Dendritic cell treated with granulocyte-macrophage colony-stimulating factor and Interleukin-4, amounts not matched to agents 40 ng/mL and 50 ng/mL, for 4 days (primary cell): Measurements from ENCODE around the gene NDUFB4.
"Not testable (repeated sequence)": the region's sequence is repeated elsewhere in the genome, so short reads cannot be mapped to it uniquely, and the experiment has no call there.

ENCODE experiments used
- H3K27ac Mint-ChIP-seq: one replicate; pipeline ENCODE4 v1.8.0; 2022; ENCODE audit warnings: mild to moderate bottlenecking, mixed read lengths
- H3K27me3 Mint-ChIP-seq: one replicate; pipeline ENCODE4 v1.8.0; 2022; ENCODE audit warnings: mild to moderate bottlenecking, mixed read lengths
- H3K36me3 Mint-ChIP-seq: one replicate; pipeline ENCODE4 v1.8.0; 2022; ENCODE audit warnings: low read depth, mixed read lengths
- H3K4me1 Mint-ChIP-seq: one replicate; pipeline ENCODE4 v1.8.0; 2022; ENCODE audit warnings: low read depth, mixed read lengths
- H3K4me3 Mint-ChIP-seq: one replicate; pipeline ENCODE4 v1.8.0; 2022; ENCODE audit warnings: mild to moderate bottlenecking, moderate library complexity, mixed read lengths
- H3K9me3 Mint-ChIP-seq: one replicate; pipeline ENCODE4 v1.8.0; 2022; ENCODE audit warnings: mixed read lengths
- intact Hi-C: fragments of 100-400 bp; cut with micrococcal nuclease; formaldehyde crosslinking; loops from one replicate; pipeline ENCODE4 v1.15.0; 2022

NDUFB4 gene

DNA sequence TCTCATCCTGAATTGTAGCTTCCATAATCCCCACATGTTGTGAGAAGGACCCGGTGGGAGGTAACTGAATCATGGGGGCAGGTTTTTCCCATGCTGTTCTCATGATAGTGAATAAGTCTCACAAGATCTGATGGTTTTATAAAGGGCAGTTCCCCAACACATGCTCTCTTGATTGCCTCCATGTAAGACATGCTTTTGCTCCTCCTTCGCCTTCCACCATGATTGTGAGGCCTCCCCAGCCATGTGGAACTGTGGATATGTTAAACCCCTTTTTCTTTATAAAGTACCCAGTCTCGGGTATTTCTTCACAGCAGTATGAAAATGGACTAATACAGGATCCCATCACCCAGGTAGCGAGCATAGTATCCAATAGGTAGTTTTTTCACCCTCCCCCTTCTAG, 42.7 kb downstream of the NDUFB4 start:
- H3K9me3 Mint-ChIP-seq: peaks cover 29% of the 10 kb centered on the region
- H3K4me1 Mint-ChIP-seq: peaks cover 45% of the 10 kb centered on the region
- H3K27ac Mint-ChIP-seq, H3K36me3 Mint-ChIP-seq, H3K27me3 Mint-ChIP-seq, H3K4me3 Mint-ChIP-seq, intact Hi-C loops: not testable (repeated sequence)

DNA sequence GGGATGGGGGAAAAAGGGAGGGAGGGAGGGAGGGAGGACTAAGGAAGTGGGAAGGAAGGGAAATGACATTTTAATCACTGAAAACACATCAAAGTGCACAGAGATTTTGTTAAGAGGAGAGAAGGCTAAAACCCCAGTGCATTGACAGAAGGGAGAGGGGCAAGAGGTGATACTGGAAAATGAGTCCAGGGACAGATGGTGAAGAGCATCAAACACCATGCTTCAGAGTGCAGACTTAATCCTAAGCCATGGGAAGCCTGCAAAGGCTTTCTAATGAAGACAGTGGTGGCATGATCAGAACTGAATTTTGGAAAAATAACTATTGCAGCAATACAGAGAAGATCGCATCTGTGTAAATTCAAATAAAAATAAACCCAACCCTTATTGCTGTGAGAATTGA, 44.1 kb downstream of the NDUFB4 start:
- Mint-ChIP-seq H3K4me1 (peaks cover 55% of the 10 kb centered on the region), H3K27ac (no peak overlapping the region), H3K27me3 (no peaks in the 10 kb centered on the region), H3K36me3 (peaks cover 5% of the 10 kb centered on the region), H3K9me3 (peaks cover 29% of the 10 kb centered on the region), H3K4me3 (no peak overlapping the region)
- intact Hi-C loops: no loop called here

DNA sequence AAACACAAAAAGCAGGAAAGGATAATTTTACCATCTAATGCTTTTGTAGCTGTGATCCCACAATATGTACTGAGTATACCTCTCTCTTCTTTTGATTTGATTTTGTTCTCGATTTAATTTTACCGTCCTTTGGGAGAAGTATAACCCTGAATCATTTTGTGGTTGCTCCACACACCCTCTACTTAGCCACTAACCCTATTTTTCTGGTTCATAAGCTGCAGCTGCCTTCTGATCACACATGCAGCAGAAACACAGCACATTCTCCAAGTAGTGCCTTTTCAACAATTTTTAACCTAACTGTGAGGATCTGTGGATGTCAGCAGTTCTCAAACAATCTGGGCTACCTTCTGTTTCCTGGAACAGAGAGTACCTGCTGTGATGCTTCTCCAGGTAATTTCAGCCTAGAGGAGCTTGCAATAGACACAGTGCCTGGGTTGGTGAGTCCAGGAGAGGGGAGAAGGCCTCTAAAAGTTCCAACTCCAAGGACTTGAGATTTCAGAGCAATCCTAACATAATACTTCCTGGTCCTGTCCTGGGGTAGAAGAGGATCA, 45.6 kb downstream of the NDUFB4 start:
- intact Hi-C loops: no loop called here
- Mint-ChIP-seq H3K9me3 (peaks cover 29% of the 10 kb centered on the region), H3K4me3 (no peak overlapping the region), H3K27ac (peak overlapping the region; percentile 70), H3K4me1 (peaks cover 65% of the 10 kb centered on the region), H3K27me3 (no peaks in the 10 kb centered on the region), H3K36me3 (peaks cover 5% of the 10 kb centered on the region)

DNA sequence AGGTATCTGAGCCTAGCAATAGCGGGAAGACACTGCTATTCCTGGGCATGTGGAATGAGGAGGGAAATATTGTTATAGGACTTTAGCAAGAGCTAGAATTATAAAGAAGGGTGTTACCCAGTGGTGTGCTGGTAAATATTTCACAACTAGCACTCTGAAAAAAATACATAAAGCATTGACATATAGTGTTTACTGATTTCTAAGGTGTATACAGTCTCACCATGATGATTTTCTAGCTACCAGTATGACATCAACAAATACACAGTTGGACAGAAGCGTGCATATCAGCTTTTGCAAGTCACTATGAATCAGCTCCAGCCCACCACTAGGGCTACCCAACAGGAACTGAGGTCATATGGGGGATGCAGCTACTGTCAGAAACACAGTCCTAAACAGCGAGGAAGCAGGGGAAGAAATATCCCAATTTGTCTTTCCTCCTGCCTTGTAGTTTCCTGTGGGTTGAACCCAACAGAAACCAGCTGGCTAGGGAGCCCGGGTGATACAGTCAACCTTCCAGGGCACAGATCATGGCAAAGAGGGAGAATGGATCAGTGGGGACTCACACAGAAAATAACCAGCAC, 46.3 kb downstream of the NDUFB4 start:
- H3K4me3 Mint-ChIP-seq: no peak overlapping the region
- H3K4me1 Mint-ChIP-seq: peaks cover 62% of the 10 kb centered on the region
- H3K27ac Mint-ChIP-seq: peak overlapping the region; percentile 70
- peaks cover 5% of the 10 kb centered on the region for H3K36me3 Mint-ChIP-seq
- H3K9me3 Mint-ChIP-seq: peaks cover 25% of the 10 kb centered on the region
- intact Hi-C loops: no loop called here
- no peaks in the 10 kb centered on the region for H3K27me3 Mint-ChIP-seq

DNA sequence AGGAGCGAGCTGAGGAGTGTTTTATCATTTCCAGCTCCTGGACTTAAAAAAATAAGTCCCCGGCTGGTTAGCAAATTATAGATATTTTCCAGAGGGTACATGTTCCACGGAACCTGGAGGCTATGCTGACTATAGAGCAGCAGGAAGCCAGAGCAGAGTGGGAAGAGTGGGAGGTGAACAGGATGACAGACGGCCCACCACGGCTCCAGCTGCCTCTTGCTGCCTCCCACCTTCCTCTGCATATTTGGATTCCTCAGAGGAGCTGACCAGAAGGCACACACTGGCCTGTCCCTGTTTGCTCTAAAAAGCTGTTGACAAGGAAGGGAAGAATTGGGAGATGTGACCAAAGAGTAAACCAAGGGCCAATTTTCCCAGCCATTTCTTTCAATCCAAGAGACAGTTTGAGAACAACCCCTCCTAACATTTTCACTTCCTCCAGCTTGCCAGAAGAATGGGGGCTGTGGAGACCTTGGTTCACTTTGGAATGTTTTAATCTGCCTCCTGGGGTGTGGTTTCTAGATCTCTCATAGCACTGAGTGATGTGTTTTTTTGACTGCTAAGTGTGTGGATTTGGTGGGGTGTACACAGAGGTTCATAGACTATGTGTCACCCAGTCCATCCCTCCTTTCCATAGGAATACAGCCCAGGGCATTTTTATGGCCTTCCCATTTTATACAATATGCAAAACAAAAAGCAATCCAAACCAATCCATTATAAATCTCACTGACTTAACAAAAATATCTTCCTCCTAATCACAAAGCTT, 49.1 kb downstream of the NDUFB4 start:
- Mint-ChIP-seq H3K27ac (peak overlapping the region; percentile 4), H3K9me3 (no peaks in the 10 kb centered on the region), H3K4me3 (no peak overlapping the region), H3K27me3 (no peaks in the 10 kb centered on the region), H3K36me3 (no peaks in the 10 kb centered on the region), H3K4me1 (peaks cover 58% of the 10 kb centered on the region)
- intact Hi-C loops: no loop called here

DNA sequence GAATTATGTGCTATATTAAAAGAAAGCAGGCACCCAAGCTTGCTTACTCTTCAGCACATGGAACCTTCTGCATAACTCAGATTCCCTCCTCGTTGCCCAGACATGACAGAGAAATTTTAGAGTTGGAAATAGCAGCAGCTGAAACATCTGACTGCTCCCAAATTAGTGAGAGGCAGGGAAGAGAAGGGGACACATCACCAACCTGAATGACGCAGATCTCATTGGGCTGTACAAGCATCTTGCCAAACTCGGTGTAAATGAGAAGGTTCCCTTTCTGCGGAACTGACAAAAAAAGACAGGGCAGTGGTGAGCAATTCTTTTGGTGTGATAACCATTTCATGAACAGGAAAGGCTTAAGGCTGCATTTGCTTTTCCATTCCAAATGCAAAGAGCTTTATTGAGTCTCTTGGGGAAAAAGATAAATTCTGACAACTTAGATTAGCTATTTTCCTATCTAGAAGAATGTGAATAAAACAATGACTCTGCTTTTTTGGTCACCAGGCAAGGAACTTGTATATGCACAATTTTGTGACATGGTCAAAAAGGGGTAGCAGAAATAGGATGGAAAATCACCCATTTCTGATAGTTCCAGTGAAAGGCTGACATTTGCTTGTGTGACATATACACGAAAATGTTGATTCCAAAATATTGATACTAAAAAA, 50.8 kb downstream of the NDUFB4 start:
- peaks cover 44% of the 10 kb centered on the region for H3K4me1 Mint-ChIP-seq

DNA sequence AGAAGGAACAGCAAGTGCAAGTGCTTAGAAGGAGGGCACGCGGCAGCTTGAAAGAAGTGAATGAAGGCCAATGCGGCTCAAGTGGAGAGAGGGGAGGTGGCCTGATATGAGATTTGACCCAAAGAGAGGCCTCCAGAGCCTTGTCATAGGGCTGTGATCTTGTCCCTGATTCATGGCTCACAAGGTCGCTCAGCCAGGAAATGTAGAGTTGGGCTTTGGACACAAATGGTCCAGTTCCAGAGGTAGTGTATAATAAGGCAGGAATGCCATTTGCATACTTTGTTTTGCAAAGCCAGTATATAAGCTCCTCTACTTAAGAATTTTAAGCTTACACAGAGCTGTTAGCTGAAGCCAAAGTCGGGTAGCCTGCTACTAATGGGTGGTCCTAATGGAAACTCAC, 52.2 kb downstream of the NDUFB4 start:
- H3K27ac Mint-ChIP-seq: no peak overlapping the region
- H3K4me1 Mint-ChIP-seq: peaks cover 31% of the 10 kb centered on the region
- H3K27me3 Mint-ChIP-seq: no peaks in the 10 kb centered on the region
- H3K9me3 Mint-ChIP-seq: no peaks in the 10 kb centered on the region
- no peaks in the 10 kb centered on the region for H3K36me3 Mint-ChIP-seq
- no peak overlapping the region for H3K4me3 Mint-ChIP-seq
- intact Hi-C loops: no loop called here

More for the DNA sequence above, 50.8 kb downstream of the NDUFB4 start:
- Mint-ChIP-seq H3K4me3 (no peak overlapping the region), H3K27me3 (no peaks in the 10 kb centered on the region), H3K36me3 (no peaks in the 10 kb centered on the region), H3K27ac (no peak overlapping the region), H3K9me3 (no peaks in the 10 kb centered on the region)
- intact Hi-C loops: no loop called here

DNA sequence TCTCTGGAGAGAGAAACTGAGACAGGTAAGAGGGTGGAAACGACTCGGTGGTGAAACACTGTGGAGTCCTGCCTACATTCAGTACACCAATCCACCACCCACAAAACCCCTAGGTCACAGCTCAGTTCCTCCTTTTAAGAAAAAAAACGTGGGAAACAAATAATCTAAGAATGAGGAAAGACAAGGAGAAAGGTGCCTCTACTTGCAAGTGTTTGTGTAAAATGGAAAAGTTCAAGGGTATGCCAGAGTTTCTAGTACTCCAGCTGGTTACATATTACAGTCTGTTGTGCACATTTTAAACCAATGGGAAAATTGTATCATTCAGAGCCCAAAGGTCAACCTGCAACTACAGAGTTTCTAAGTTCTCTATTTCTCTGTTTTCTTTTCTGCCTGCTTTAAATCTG, 53.7 kb downstream of the NDUFB4 start:
- Mint-ChIP-seq H3K27me3 (no peaks in the 10 kb centered on the region), H3K27ac (no peak overlapping the region), H3K9me3 (no peaks in the 10 kb centered on the region), H3K4me3 (no peak overlapping the region), H3K36me3 (no peaks in the 10 kb centered on the region), H3K4me1 (peaks cover 24% of the 10 kb centered on the region)
- intact Hi-C loops: no loop called here

DNA sequence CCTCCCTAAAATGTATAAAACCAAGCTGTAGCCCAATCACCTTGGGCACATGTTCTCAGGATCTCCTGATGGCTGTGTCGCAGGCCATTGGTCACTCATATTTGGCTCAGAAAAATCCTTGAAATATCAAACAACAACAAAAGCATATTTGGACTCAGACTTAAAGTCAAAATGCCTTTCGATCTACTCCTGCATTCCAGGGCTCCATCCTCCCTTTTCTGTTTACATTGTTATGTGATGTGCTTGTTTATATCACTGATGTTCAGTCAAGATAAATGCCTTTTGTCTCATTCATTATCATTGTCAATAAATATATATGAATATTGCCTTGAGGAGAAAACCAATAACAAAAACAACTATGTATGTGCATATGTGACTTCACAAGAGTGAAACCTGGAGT, 54.2 kb downstream of the NDUFB4 start:
- Mint-ChIP-seq H3K36me3 (no peaks in the 10 kb centered on the region), H3K9me3 (no peaks in the 10 kb centered on the region), H3K27me3 (no peaks in the 10 kb centered on the region), H3K4me3 (no peak overlapping the region), H3K27ac (no peak overlapping the region), H3K4me1 (peaks cover 19% of the 10 kb centered on the region)
- intact Hi-C loops: no loop called here
